Endothelial cell of hepatic sinusoid (primary cell): ENCODE measurements around the gene TMEM225B.
"Not testable (repeated sequence)": the region's sequence is repeated elsewhere in the genome, so short reads cannot be mapped to it uniquely, and the experiment has no call there.

Source experiments
- in situ Hi-C: cut with HindIII; loops from 2 replicates; pipeline ENCODE4 v1.10.0; 2017; ENCODE audit warnings: low sequenced_read_pairs

Gene TMEM225B

GRCh38 chr7:99623091-99623693 is 25.1 kb downstream of the TMEM225B start:
- in situ Hi-C loops = no loop called here

- in situ Hi-C loops = no loop called here
These were observed 25.8 kb downstream of the TMEM225B start for GRCh38 chr7:99623702-99624447.

GRCh38 chr7:99624484-99624883 is 26.4 kb downstream of the TMEM225B start:
- in situ Hi-C loops = no loop called here

- in situ Hi-C loops = no loop called here
These were observed 27.3 kb downstream of the TMEM225B start for GRCh38 chr7:99625321-99625720.

- in situ Hi-C loops = no loop called here
These were observed 27.9 kb downstream of the TMEM225B start for GRCh38 chr7:99625961-99626360.

- in situ Hi-C loops = no loop called here
These were observed 28.6 kb downstream of the TMEM225B start for GRCh38 chr7:99626661-99627060.

GRCh38 chr7:99627513-99627912 is 29.4 kb downstream of the TMEM225B start:
- in situ Hi-C loops = no loop called here

GRCh38 chr7:99628471-99629465 is 30.7 kb downstream of the TMEM225B start:
- in situ Hi-C loops = no loop called here

- in situ Hi-C loops = loop anchor here (5.0 kb wide), 1 partner anchor 97 kb away; no protein-coding TSS in a partner anchor
These were observed 31.6 kb downstream of the TMEM225B start for GRCh38 chr7:99629643-99630042.

- in situ Hi-C loops = loop anchor here (5.0 kb wide), 1 partner anchor 99 kb away; no protein-coding TSS in a partner anchor
These were observed 33.4 kb downstream of the TMEM225B start for GRCh38 chr7:99631295-99632109.

GRCh38 chr7:99637414-99637813 is 39.3 kb downstream of the TMEM225B start:
- in situ Hi-C loops = not testable (repeated sequence)

GRCh38 chr7:99638731-99639130 is 40.7 kb downstream of the TMEM225B start:
- in situ Hi-C loops = no loop called here

- in situ Hi-C loops = no loop called here
These were observed 41.2 kb downstream of the TMEM225B start for GRCh38 chr7:99639267-99639666.

GRCh38 chr7:99642027-99642426 is 44.0 kb downstream of the TMEM225B start:
- in situ Hi-C loops = no loop called here

- in situ Hi-C loops = no loop called here
These were observed 45.4 kb downstream of the TMEM225B start for GRCh38 chr7:99643464-99643863.

GRCh38 chr7:99644431-99644830 is 46.4 kb downstream of the TMEM225B start:
- in situ Hi-C loops = no loop called here

- in situ Hi-C loops = no loop called here
These were observed 47.5 kb downstream of the TMEM225B start for GRCh38 chr7:99645590-99645989.

GRCh38 chr7:99648843-99649242 is 50.8 kb downstream of the TMEM225B start:
- in situ Hi-C loops = no loop called here

- in situ Hi-C loops = no loop called here
These were observed 53.2 kb downstream of the TMEM225B start for GRCh38 chr7:99651290-99651689.

GRCh38 chr7:99652671-99653070 is 54.6 kb downstream of the TMEM225B start:
- in situ Hi-C loops = no loop called here
